ENCODE results near the gene LTBP2. TPM values are rescaled to one million over a fixed set of nuclear protein-coding genes. Genes with fewer than 3 reads are reported as not detected.
A peak's percentile ranks its signal among the peaks of the same experiment; 100 is the strongest.

The LTBP2 gene
- total RNA-seq, 1 donor = 210 TPM

DNA sequence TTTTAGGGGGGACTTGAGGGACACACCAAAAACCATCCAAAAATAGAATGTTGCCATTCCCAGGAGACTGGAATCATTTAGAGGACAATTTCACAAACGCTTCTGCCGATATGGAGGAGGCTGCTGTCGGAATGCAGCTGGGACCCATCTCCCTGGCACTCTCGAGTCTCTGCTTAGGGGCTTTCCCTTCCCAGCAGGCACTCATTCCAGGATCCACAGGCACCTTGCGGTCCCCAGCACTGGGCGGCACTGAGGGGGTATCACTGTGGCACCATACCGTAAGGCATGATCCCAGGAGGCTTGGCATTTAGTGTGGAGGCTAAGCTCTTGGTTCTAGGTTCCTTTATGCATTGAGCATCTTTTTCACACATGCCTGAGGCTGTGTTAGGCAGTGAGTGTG lies 36.6 kb upstream of the LTBP2 start:
- TF ChIP-seq, protein P1, sequence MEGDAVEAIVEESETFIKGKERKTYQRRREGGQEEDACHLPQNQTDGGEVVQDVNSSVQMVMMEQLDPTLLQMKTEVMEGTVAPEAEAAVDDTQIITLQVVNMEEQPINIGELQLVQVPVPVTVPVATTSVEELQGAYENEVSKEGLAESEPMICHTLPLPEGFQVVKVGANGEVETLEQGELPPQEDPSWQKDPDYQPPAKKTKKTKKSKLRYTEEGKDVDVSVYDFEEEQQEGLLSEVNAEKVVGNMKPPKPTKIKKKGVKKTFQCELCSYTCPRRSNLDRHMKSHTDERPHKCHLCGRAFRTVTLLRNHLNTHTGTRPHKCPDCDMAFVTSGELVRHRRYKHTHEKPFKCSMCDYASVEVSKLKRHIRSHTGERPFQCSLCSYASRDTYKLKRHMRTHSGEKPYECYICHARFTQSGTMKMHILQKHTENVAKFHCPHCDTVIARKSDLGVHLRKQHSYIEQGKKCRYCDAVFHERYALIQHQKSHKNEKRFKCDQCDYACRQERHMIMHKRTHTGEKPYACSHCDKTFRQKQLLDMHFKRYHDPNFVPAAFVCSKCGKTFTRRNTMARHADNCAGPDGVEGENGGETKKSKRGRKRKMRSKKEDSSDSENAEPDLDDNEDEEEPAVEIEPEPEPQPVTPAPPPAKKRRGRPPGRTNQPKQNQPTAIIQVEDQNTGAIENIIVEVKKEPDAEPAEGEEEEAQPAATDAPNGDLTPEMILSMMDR (IDR thresholded peaks at IDR 0.05; ENCODE audit: insufficient read depth, low read depth, low read length) = no peak
- no peak overlapping the region for H3K4me3 ChIP-seq (ENCODE audit: low read depth, low read length)
- no peak for DNase-seq (ENCODE audit: low read depth)

DNA sequence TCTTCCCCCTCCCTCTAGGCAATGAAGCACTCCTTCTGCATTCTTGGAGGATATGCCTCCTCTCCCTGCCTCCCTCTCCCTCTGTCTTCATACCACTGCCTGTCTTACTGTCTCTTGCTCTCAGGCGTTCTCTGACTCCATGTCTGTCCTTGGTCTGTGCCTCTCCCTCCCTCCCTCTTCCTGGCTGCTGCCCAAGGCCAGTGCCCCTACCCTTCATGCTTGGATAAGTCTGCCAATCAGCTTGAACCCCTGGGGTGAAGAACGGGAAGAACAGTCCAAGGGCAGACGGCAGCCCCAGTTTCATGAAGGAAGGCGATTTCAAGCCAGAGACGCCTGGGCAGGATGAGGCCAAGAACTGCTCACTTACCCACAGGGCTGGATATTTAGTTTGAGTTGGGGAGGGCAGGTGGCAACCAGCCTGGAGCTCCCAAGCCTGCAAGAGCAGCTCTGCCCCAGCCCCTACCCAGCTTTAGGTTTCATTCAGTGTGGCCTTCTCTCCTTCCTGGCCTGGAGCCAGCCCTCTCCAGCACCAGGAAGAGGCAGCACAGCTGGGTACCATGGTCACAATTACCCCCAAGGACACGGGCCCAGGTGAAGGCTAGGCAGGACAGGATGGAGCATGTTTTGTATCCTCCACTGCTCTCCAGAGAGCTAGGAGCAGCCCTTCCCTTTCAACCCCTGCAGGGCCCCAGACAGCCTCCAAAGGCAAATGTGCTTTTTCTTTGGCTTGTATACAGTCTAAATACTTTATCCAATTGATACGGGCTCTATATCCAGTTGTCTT lies 35.8 kb upstream of the LTBP2 start:
- TF ChIP-seq, protein P1 (IDR thresholded peaks at IDR 0.05; ENCODE audit: insufficient read depth, low read depth, low read length) = no peak
- no peak for DNase-seq (ENCODE audit: low read depth)
- no peak overlapping the region for H3K4me3 ChIP-seq (ENCODE audit: low read depth, low read length)

DNA sequence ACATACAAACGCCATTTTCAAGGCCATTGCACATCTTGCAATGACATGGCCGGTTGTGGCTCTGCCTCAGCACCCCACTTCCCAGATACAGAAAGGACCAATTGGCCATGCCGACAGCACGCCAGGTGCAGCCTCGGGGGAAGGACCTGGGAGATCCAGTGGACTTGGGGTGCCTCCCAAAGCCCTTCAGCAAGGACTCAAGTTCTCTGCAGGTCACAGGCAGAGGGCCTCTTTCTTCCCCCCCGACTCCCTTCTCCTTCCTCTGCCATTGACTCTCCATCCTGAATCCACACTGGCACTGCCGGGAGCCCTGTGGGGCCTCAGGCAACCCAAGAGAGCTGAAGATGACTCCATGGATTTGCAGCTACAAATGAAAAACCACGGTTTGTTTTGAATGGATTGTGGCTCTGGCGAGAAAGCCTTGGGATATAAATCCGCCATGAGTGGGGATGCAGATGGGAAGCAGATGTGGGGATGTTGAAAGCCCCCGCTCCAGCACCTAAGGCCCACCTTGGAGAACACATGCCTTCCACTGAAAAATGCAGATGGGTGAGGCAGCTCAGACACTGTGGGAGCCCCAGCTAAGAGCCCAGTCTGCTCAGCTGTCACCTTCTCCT lies 35.1 kb upstream of the LTBP2 start:
- H3K4me3 ChIP-seq (ENCODE audit: low read depth, low read length) = no peak overlapping the region
- DNase-seq (ENCODE audit: low read depth) = no peak
- TF ChIP-seq, protein P1 (IDR thresholded peaks at IDR 0.05; ENCODE audit: insufficient read depth, low read depth, low read length) = no peak

DNA sequence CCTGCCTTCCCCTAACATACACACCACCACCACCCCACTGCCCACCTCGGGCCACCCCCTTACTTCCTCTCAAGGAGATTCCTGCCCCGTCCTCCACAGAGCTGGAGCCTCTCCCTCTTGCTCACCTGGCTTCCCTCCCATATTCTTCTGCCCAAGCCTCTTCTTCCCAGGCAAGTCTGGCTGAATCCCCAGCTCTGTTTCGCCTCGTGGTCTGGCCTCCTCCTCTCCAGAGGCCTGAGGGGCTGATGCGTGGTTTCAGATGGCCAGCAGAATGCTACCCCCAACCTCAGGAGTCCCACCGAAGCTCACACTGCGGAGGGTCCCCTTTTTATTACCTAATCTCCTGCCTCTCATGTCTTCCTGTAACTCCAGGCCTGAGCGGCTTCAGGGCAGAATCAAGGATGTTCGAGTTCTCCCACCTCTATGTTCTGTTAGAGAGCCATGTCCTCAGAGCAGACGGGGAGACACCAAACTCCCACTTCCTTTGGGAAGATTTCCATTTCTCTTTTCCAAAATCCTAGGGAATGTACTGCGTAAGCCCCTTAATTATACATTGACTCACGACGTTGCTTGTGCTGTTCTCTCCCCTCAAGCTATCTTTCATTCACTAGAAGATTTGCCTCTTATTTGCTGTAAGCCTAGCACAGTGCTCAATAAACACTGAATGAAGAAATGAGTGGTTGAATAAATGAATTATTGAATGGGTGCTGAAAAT lies 33.9 kb upstream of the LTBP2 start:
- TF ChIP-seq, protein P1 (IDR thresholded peaks at IDR 0.05; ENCODE audit: insufficient read depth, low read depth, low read length) = no peak
- no peak overlapping the region for H3K4me3 ChIP-seq (ENCODE audit: low read depth, low read length)
- DNase-seq (ENCODE audit: low read depth) = no peak

DNA sequence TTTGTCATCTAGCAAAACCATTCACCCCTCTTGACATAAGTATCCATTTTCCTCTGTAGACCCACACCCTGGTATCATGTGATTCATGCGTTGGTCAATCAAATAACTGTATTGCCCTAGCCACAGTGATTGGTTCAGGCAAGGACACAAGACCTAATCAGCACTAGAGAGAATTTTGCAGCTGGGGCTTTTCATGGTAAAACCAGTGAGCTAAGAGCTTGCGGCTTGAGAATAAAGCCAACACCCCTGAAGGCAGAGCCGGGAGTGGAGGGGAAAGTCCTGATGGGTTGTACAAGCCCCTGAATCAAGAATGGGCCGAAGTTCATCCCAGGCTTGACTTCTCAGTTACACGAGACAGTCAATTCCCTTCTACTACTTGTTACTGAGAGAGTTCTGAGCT lies 33.2 kb upstream of the LTBP2 start:
- TF ChIP-seq, protein P1 (IDR thresholded peaks at IDR 0.05; ENCODE audit: insufficient read depth, low read depth, low read length) = no peak
- DNase-seq (ENCODE audit: low read depth) = no peak
- H3K4me3 ChIP-seq (ENCODE audit: low read depth, low read length) = no peak overlapping the region

DNA sequence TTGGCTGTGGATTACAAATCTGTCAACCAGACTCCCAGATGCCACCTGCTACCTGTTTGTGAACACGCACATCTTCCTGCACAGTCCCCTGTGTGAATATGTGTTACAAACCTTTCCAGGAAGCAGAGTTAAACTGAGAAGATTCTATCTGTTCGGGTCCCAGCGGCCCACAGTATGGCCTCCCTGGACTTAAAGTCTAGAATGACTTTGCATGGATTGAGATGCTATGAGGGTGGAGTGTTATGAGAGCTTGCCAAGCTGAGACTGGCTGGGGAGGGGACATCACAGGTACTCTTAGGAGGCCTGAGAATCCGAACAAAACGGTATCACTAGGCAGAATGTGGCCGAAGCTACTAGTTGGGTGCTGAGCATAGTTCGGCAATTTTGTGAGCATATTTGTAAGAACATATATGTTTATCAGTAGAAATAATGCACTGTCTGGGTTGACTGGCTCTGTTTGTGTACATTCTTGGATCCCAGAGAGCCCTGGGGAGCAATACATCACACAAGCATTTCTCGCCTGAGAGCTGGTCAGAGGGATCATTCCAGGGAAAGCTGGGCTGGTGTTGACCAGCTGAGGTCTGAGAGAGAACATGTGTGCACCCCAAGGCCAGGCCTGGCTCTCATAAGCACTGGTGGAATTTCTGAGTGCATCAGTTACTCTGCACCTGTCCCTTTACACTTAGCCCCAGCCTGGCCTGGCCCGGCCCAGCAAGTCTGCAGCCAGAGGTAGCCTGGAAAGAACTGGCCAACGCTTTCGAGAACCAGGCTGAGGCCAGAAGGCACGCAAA lies 29.8 kb upstream of the LTBP2 start:
- TF ChIP-seq, protein P1 (IDR thresholded peaks at IDR 0.05; ENCODE audit: insufficient read depth, low read depth, low read length) = no peak
- no peak overlapping the region for H3K4me3 ChIP-seq (ENCODE audit: low read depth, low read length)
- DNase-seq (ENCODE audit: low read depth) = peak; percentile 89
